ENCODE results near the gene NEK6. TPM values are rescaled to one million over a fixed set of nuclear protein-coding genes. Genes with fewer than 3 reads are reported as not detected.

NEK6 gene
- total and polyA plus RNA-seq, 10 of the 15 experiments (the other 5 are each of a cell fraction or from before 2014, with no cell fraction given) = 31.3 to 161 (median 89.2) TPM

DNA sequence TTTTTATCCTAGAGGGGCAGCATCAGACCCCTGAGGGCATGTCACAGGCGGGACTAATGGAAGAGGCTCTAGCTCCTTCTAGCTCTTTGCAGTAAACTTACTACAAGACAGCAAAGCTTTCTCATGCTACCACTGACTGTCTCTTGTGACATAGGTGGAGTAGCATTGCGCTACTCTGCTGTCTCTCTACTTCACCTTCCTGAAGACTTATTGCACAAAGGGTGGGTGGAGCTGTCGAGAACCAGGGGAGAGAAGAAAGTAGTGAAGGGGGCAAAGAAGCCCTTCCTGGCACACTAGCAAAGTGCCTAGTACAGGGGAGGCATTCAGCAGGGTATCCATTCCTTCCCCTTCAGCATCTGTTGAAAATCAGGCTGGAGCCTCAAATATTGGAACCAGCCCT, 36.1 kb upstream of the NEK6 start:
- no peak overlapping the region for H3K4me3 ChIP-seq
- in situ Hi-C loops (cut with MboI) = loop anchor here (25.0 kb wide), 1 partner anchor 1416 kb away; no protein-coding TSS in a partner anchor
- no peaks in the 10 kb centered on the region for H3K36me3 ChIP-seq (ENCODE audit: control insufficient read depth in 2 of 2, insufficient read depth in 2 of 2, low read length in 1 of 2)
- DNase-seq (ENCODE audit: low read depth, low spot score) (no peak), FAIRE-seq (no peak), ATAC-seq (no peak)
- H3K9me3 ChIP-seq (replicated peaks; ENCODE audit: control insufficient read depth, insufficient read depth, low read length) = no peaks in the 10 kb centered on the region
- no peak overlapping the region for H3K9ac ChIP-seq (ENCODE audit: control insufficient read depth, insufficient read depth, low read length)
- BruUV-seq (replicated peaks) = no TSS peak
- H3K4me2 ChIP-seq (ENCODE audit: control insufficient read depth, insufficient read depth) = no peak overlapping the region
- no peak overlapping the region for H2AFZ ChIP-seq (ENCODE audit: control insufficient read depth, low read depth, low read length)
- H3K27ac ChIP-seq (ENCODE audit: control insufficient read depth, insufficient read depth) = no peak overlapping the region
- 100% methylated on average over 3 of the region's 3 CpGs for WGBS (ENCODE audit: insufficient coverage, insufficient replicate concordance, low lambda C conversion rate, missing lambda C conversion rate)
- TF ChIP-seq, protein P1, sequence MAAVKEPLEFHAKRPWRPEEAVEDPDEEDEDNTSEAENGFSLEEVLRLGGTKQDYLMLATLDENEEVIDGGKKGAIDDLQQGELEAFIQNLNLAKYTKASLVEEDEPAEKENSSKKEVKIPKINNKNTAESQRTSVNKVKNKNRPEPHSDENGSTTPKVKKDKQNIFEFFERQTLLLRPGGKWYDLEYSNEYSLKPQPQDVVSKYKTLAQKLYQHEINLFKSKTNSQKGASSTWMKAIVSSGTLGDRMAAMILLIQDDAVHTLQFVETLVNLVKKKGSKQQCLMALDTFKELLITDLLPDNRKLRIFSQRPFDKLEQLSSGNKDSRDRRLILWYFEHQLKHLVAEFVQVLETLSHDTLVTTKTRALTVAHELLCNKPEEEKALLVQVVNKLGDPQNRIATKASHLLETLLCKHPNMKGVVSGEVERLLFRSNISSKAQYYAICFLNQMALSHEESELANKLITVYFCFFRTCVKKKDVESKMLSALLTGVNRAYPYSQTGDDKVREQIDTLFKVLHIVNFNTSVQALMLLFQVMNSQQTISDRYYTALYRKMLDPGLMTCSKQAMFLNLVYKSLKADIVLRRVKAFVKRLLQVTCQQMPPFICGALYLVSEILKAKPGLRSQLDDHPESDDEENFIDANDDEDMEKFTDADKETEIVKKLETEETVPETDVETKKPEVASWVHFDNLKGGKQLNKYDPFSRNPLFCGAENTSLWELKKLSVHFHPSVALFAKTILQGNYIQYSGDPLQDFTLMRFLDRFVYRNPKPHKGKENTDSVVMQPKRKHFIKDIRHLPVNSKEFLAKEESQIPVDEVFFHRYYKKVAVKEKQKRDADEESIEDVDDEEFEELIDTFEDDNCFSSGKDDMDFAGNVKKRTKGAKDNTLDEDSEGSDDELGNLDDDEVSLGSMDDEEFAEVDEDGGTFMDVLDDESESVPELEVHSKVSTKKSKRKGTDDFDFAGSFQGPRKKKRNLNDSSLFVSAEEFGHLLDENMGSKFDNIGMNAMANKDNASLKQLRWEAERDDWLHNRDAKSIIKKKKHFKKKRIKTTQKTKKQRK (IDR thresholded peaks at IDR 0.05; ENCODE audit: low read depth, low read length) = no peak
- TF ChIP-seq, protein P2, sequence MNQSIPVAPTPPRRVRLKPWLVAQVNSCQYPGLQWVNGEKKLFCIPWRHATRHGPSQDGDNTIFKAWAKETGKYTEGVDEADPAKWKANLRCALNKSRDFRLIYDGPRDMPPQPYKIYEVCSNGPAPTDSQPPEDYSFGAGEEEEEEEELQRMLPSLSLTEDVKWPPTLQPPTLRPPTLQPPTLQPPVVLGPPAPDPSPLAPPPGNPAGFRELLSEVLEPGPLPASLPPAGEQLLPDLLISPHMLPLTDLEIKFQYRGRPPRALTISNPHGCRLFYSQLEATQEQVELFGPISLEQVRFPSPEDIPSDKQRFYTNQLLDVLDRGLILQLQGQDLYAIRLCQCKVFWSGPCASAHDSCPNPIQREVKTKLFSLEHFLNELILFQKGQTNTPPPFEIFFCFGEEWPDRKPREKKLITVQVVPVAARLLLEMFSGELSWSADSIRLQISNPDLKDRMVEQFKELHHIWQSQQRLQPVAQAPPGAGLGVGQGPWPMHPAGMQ (IDR thresholded peaks at IDR 0.05; ENCODE audit: borderline replicate concordance) = no peak
- TF ChIP-seq RBBP5 (conservative IDR thresholded peaks at IDR 0.05) (no peak), KDM1A (IDR thresholded peaks at IDR 0.05; ENCODE audit: borderline replicate concordance) (no peak), TAF1 (IDR thresholded peaks at IDR 0.05; ENCODE audit: borderline replicate concordance, low read depth, low read length) (no peak), MEF2A (IDR thresholded peaks at IDR 0.05; ENCODE audit: insufficient read depth, low read depth, low read length) (no peak)
- TF ChIP-seq, protein P3, sequence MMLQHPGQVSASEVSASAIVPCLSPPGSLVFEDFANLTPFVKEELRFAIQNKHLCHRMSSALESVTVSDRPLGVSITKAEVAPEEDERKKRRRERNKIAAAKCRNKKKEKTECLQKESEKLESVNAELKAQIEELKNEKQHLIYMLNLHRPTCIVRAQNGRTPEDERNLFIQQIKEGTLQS (IDR thresholded peaks at IDR 0.05; ENCODE audit: borderline replicate concordance, extremely low read depth, low read depth, low read length) = no peak
- ChIA-PET RAD21 (ENCODE audit: unreplicated experiment) (interaction anchor here (0.9 to 16.1 kb wide), 4 partner anchors 16 to 95 kb away, joined by 3 to 293 read pairs (median 44); partner anchors contain the start of gene NEK6), CTCF (interaction anchor here (1.4 to 6.6 kb wide), 3 partner anchors 11 to 21 kb away, joined by 3 to 78 read pairs (median 5); no protein-coding TSS in a partner anchor), POLR2A (interaction anchor here (0.7 to 1.1 kb wide), 3 partner anchors 14 to 210 kb away, joined by 3 read pairs; partner anchors contain the start of gene LHX2), SMC1A (ENCODE audit: uncharacterized antibody, unreplicated experiment) (interaction anchor here (0.6 to 2.4 kb wide), 6 partner anchors 8 to 95 kb away, joined by 3 to 8 read pairs (median 4); no protein-coding TSS in a partner anchor)
- intact Hi-C loops (cut with micrococcal nuclease; ENCODE audit: unreplicated experiment) = no loop called here
- H4K20me1 ChIP-seq (ENCODE audit: control insufficient read depth, insufficient read depth) = no peaks in the 10 kb centered on the region
- peaks cover 27% of the 10 kb centered on the region for H3K4me1 ChIP-seq (ENCODE audit: control insufficient read depth, insufficient read depth, low read length)
- no peaks in the 10 kb centered on the region for H3K79me2 ChIP-seq (ENCODE audit: control insufficient read depth, insufficient read depth, low read length)
- no peaks in the 10 kb centered on the region for H3K27me3 ChIP-seq (replicated peaks in 1 of 2; ENCODE audit: control insufficient read depth in 2 of 2, insufficient read depth in 2 of 2, low read length in 1 of 2)

Data from GM12878 (cell line).